Measurements from ENCODE around the gene THAP9.
"Not testable (repeated sequence)": the region's sequence is repeated elsewhere in the genome, so short reads cannot be mapped to it uniquely, and the experiment has no call there.

Gene THAP9, protein sequence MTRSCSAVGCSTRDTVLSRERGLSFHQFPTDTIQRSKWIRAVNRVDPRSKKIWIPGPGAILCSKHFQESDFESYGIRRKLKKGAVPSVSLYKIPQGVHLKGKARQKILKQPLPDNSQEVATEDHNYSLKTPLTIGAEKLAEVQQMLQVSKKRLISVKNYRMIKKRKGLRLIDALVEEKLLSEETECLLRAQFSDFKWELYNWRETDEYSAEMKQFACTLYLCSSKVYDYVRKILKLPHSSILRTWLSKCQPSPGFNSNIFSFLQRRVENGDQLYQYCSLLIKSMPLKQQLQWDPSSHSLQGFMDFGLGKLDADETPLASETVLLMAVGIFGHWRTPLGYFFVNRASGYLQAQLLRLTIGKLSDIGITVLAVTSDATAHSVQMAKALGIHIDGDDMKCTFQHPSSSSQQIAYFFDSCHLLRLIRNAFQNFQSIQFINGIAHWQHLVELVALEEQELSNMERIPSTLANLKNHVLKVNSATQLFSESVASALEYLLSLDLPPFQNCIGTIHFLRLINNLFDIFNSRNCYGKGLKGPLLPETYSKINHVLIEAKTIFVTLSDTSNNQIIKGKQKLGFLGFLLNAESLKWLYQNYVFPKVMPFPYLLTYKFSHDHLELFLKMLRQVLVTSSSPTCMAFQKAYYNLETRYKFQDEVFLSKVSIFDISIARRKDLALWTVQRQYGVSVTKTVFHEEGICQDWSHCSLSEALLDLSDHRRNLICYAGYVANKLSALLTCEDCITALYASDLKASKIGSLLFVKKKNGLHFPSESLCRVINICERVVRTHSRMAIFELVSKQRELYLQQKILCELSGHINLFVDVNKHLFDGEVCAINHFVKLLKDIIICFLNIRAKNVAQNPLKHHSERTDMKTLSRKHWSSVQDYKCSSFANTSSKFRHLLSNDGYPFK
- 4.2 to 11.2 (median 10.0) reads per million in 3 experiments for total RNA-seq

- DNase-seq = peak; percentile 99
These were observed at the start of gene THAP9 for GRCh38 chr4:82900411-82901182. Gene THAP9, plus strand, starts transcription at chr4:82900735. Its CDS starts 68 bp downstream, at chr4:82900803.

DNA sequence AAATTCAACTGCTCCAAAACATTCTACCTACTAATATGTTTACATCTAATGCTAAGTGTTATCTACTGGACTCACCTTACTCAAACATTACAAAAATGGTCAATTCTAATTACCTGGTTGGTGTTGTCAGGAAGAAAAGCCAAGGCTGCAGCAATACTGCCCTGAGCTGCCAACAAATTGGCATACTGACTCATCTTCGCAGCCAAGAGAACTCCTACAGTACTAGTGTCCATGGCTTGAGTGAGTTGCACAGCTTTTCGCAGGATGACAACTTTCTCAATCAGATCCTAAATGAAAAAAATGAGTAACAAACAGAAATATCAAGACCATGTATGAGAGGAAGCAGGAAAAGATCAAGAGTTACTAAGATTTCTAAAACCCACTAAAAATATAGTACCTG, 49.2 kb upstream of the THAP9 start:
- no peak for DNase-seq

DNA sequence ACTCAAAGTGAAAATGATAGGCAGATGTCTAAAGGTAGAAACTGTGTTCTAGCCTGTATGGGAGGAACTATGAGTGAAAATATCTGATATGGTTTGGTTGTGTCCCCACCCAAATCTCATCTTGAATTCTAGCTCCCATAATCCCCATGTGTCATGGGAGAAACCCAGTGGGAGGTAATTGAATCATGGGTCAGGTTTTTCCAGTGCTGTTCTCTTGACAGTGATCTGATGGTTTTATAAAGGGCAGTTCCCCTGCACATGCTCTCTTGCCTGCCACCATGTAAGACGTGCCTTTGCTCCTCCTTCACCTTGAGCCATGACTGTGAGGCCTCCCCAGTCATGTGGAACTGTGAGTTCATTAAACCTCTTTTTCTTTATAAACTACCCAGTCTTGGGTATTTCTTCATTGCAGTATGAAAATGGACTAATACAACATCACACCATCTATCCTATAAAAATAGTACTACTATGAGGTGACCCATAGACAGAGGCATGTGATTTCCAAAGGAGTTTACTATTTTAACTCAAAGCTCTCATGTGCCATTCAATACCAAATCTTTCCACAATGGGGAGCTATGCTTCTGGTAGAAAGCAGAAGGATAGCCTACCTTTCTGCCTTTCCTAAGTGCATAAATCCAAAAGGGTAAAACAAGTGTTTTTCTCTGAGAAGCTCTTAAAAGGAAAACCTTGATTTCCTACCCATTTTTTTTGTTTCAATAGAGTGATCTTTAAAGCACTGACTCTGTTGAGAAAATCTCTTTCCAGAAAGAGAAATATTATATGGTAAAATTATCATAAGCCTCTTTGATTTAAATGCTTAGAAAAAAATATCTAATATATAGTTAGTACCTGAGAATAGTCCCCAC, 48.4 kb upstream of the THAP9 start:
- peak; percentile 7 for DNase-seq

DNA sequence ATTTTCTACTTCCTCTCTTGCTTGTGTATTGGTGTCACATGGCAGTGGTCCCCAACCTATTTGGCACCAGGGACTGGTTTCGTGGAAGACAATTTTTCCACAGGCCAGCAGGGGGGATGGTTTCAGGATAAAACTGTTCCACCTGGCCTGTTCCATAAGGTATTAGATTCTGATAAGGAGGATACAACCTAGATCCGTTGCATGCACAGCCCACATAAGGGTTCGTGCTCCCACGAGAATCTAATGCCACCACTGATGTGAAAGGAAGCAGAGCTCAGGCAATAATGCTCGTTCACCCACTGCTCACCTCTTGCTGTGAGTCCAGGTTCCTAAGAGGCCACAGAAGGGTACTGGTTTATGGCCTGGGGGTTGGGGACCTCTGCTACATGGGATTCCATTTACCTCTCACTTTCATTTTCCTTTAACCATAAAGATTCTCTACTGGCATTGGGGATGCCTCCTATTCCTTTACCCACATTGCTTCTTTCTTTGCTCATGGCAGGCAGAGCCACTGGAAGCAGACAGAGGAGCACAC, 47.7 kb upstream of the THAP9 start:
- no peak for DNase-seq

- DNase-seq = not testable (repeated sequence)
These were observed 40.0 kb upstream of the THAP9 start for GRCh38 chr4:82860487-82860886.

GRCh38 chr4:82861529-82861928, 39.0 kb upstream of the THAP9 start:
- no peak for DNase-seq

DNA sequence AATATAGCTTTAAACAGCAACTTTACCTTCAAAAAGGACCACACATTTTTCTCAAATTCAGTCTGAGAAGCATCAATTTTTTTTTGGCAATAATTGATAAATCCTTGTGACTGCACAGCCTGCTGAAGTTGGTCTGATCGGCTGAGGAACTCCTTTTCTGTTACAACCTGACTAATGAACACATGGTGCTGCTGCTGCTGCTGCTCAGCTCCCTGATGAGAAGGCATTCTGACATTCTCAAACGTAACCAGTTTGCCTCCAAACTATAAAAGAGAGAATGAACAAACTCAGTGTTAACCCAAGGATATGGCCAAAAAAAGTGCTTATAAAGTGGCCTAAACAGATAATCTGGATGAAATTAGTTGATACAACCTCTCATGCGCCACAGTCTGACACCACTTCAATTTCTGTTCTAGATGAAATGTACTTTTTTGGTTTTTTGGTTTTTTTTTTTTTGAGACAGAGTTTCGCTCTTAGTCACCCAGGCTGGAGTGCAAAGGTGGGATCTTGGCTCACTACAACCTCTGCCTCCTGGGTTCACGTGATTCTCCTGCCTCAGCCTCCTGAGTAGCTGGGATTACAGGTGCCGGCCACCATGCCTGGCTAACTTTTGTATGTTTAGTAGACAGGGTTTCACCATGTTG, 36.1 kb upstream of the THAP9 start:
- no peak for DNase-seq

GRCh38 chr4:82865592-82865991, 34.9 kb upstream of the THAP9 start:
- peak; percentile 39 for DNase-seq

DNA sequence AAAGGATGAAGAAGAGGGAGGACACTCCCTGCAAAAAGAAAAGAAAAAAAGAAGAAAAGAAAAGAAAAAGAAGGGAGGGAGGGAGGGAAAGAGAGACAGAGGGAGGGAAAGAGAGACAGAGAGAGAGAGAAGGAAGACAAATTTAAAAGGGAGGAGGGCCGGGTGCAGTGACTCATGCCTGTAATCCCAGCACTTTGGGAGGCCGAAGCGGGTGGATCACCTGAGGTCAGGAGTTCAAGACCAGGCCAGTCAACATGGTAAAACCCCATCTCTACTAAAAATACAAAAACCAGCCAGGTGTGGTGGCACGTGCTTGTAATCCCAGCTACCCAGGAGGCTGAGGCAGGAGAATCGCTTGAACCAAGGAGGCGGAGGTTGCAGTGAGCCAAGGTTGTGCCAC, 34.5 kb upstream of the THAP9 start:
- DNase-seq = not testable (repeated sequence)

- DNase-seq = no peak
These were observed 33.7 kb upstream of the THAP9 start for GRCh38 chr4:82866706-82867385.

DNA sequence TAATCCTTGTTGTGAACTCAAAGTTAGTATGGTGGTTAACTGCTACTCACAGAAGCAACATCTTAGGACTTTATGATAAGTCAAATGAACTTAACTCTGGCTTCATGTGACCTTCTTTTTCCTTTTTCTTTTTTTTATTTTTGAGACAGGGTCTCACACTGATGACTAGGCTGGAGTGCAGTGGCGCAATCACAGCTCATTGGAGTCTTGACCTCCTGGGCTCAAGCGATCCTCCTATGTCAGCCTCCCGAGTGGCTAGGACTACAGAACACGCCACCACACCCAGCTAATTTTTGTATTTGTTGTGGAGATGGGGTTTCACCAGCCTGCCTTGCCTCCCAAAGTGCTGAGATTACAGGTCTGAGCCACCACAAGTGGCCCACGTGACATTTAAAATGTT, 32.0 kb upstream of the THAP9 start:
- no peak for DNase-seq

DNA sequence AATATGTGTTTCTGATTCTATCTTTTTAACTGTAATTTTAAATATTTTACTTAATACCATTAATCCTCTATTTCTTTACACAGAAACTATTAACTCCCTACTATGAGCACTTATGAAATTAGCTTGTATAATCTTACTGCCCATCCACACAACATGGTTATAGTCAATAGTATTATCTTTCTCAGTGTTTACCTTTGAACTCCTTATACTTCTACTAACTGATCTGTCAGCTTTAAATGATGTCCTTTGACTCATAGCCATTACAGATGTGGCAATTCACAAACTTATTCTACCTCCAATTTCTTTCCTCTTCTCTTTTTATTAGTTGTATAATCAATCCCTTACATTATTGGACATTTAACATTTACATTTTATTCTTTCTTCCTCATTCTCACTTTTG, 15.1 kb upstream of the THAP9 start:
- DNase-seq = no peak

DNA sequence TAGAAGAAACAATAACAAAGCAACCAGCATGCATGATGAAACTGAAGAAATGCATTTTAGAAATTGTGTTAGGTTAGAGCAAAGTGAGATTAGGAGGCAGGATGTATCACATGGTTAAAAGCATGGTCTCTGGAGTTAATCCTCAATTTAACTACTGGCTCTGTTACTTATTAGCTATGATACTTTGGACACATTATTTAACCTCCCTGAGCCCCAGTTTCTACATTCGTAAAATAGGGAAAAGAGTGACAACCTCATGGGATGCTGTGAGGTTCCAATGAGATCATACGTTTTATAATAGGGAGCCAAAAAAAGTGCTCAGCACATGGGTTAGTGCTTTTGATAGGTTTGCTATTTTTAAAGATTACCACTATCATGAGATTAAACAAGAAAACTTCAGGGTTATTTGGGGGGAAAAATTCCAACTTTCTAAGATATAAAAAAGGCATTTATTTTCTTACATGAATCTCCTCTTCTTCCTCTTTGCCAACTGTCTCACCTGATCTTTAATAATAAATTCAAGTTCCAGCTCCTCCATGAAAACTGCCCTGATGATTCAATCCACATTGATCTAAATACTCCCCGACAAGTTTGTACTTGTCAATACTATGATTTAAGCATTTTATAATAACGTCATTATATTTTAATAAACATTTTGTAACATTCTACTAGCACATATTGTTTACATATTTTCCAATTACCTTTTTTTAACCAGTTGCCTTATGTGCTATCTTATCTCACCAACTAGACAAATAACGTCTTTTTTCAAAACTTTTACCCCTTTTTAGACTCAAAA, 14.2 kb upstream of the THAP9 start:
- no peak for DNase-seq

GRCh38 chr4:82889287-82889686, 11.2 kb upstream of the THAP9 start:
- DNase-seq = no peak

DNA sequence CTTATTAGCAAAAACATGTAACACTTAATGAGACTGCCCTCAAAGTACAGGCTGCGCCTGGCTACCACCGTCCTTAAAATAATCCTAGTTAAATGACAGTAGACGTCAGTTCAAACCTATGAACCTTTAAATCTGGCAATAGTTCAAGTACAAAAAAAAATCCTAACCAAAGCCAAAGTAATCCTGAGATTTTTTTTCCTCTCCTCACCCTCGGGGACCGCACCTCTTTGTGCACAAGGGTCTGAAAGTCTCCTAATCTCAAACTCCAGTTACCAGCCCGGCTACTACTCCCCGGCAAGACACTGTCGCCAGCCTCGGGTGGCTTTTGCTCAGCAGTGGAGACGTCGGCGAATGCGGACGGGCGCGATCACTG, 10.0 kb upstream of the THAP9 start:
- DNase-seq = no peak

- DNase-seq = peak; percentile 95
These were observed 9.4 kb upstream of the THAP9 start, which contains the start of gene SEC31A for GRCh38 chr4:82890901-82891706. Gene SEC31A, minus strand, starts transcription at chr4:82891153. Its CDS starts 9,217 bp downstream, at chr4:82881936.

DNA sequence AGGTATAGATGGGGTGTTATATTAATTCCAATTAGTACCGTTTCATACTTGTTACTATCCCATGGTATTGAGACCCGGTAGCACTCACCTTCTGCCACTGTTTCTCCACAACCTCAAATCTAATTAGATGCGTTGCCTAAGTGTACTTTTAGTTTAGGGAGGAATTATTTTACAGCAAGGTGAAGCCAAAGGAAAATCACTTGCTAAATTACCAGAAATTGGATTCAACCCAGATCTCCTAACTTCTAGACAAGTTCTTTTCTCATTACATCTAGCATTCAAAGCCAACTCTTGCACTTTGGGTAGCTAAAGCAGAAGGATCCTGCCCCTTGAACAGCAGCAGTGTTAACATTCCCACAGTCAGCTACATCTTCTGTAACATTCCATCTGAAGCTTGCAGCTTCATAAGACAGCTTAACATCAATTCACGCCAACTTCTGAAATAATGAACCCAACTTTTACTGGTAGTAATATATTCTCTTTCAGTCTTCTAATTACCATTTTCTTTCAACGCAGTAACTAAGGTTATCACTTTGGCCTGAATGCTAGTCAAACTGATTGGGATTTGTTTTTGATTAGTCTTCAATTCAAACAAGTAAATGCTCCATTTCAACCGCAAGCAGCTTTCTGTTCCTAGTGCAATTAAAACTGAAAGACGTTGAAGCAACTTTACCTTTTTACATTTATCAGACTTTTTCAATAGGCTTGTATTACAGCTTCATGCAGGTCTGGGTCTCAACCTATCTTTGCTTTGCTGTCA, 8.6 kb upstream of the THAP9 start:
- DNase-seq = no peak

DNA sequence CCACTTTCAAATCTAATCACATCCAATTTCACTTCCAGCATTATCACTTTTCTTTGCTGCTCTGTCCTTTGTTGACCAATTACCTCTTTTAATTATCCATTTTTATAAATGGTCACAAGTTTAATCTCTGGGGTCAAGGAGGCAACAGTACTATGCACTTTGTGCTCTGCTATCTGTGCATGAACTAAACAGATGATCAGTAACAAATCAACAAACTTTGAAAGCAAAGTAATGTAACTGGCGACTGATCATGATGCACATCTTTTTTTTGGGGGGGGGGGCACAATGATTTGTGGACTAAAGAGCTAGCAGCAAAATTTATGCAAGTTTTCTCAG, 8.1 kb upstream of the THAP9 start:
- no peak for DNase-seq

Data from central memory CD4-positive, alpha-beta T cell (primary cell).